ENCODE data around the gene PRKCD.
"Not testable (repeated sequence)": the region's sequence is repeated elsewhere in the genome, so short reads cannot be mapped to it uniquely, and the experiment has no call there.

The PRKCD gene

DNA sequence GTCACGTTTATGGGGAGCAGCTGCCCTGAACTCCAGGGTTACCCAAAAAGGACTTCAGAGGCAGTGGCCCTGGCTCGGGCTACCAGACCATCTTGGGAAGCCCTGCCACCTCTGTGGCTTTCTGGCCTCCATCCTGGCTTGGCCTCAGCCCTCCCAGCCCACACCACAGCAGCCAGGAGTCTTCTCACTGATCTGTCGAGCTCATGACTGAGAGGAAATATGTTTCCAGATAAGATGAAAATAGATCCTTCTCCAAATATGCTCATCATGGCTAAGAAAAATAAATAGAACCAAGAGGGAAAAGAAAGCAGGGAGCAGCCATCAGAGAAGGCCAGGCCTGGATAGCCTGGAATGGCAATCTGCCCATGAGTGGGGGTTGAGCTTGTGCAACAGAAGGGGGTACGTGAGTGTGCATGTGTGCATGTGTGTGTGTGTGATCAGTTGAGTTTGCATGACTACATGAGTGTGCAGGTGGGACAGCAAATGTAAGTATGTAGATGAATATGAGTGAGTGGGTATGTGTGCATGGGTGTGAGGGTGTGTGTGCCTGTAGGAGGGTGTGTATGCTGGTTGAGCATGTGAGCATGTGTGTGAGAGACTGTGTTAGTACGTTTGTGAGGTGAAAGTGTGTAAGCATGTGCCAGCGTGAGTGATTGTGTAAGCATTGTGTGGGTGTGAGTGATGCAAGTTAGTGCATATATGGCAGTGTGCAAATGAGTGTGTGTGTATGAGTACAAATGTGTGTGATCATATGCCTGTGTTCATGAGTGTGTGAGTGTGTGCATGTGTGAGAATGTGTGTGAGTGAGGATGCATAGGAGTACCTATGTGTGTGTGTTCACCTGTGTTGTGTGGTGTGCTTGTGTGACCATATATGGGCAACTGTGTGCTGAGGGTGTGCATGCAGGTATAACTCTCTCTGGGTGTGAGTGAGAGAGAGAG, 20.8 kb upstream of the PRKCD start:
- no peak overlapping the region for H3K27ac ChIP-seq
- no peak for DNase-seq (ENCODE audit: low read depth, low spot score)

DNA sequence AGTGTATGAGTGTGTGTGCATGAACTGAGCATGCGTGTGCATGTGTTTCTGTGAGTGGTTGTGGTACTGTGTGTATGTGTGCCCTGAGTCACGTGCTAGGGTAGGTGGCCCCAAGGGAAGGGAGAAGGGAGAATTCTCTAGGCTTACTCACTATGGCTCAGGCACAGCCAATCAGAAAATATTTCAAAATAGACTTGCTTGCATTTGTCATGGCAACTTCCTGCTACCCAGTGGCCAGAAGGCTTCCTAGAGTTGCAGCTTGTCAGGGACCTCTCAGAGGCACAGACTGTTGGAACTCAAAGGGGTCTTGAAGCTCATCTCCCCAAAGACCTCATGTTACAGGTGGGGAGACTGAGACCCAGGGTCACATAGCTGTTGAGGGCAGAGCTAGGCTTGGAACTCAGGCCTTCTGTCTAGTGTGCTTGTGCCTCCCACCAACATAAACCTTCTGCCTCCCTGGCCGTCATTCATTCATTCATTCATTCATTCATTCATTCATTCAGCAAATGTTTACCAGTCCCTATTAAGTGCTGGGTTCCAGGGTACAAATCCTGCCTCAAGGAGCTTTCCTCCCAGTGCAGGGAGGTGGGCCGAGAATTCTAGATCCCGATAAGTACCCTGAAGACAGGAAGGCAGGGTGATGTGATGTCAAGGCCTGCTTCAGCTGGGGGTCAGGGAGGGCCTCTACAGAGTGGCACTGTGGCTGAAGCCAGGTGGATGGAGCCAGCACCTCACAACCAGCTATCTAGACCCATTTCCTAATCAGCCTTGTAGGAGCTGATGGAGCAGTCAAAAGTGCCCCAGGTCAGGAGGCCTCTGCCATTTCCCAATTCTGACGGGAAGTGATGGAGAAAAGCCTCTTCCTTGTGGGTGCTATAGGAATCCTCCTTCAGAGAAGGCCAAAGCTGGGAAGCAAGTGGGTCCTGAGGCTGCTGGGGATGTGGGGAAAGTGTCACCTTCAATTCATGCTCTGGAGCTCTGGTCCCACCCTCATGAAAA, 19.9 kb upstream of the PRKCD start:
- no peak for DNase-seq (ENCODE audit: low read depth, low spot score)

DNA sequence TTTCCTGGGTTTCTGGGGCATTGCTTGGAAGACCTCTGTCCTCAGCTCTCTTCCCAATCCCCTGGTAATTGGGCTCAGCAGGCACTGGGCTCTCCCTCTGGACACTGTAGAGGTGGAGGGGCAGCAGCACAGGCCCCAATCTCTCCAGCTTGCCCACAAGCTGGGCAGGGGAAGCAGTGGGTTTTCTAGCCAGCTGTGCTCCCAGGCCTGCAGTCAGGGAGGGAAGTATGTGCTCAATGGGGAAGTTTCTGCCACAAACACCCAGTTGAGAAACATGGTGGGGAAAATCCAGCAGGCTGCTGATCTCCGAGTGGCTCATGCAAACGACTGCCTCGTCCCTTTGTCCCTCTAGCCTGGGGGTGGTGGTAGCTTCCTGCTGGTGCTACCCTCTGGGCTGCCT, 18.0 kb upstream of the PRKCD start:
- no peak overlapping the region for H3K27ac ChIP-seq
- DNase-seq (ENCODE audit: low read depth, low spot score), result no peak

More for the DNA sequence above, 19.9 kb upstream of the PRKCD start:
- H3K27ac ChIP-seq, result no peak overlapping the region

DNA sequence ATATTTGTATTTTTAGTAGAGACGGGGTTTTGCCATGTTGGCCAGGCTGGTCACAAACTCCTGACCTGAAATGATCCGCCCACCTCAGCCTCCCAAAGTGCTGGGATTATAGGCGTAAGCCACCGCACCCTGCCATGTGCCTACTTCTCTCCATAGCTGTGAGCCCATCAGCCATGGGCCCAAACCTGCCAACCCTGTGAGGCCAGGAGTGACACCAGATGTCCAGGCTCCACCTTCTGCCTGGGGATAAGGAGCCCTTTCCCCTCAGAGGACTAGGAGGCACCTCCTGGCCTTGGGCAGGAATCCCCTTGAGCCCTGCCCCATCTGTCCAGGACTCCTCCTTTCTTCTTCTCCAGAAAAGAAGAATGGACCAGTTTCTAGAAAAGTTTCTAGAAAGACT, 16.6 kb upstream of the PRKCD start:
- H3K27ac ChIP-seq, result no peak overlapping the region

DNA sequence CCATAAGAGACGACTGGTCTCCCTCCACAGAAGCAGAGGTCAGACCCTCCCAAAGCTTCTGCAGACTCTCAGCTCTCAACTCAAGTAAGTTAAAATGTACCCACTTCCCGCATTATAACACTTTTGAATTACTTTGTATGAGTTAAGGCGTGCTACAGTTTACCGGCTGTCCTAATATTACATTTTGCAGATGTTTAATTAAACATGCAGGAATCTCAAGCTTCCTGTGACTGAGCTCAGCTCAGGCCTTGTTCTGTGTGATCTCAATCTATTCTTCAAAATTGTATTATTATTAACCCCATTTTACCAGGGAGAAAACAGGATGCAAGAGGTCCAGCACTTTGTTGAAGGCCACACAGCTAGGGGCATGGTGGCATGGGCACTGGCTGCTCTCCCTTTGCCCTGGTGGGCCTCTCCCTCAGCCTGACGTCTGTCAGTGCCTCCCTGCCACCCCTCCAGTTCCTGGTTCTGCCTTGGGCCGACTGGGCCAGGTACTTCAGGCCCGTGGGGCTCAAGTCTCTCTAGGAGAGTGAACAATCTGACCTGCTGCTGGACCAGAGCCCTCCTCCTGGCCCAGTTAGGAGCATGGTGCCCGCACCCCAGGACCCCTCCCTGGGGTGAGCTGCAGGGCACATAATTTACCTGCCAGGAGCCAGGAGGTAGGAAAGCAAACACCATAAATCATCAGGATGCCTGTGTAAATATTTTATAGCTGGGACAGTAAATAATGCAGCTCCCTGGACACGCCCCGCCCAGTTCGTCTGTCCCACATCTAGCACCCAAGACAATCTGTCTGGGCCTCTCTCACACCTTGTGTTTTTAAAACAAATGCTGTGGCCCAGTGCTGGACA, 15.9 kb upstream of the PRKCD start:
- no peak for DNase-seq (ENCODE audit: low read depth, low spot score)
- H3K27ac ChIP-seq, result no peak overlapping the region

More for the DNA sequence above, 16.6 kb upstream of the PRKCD start:
- DNase-seq (ENCODE audit: low read depth, low spot score), result no peak

DNA sequence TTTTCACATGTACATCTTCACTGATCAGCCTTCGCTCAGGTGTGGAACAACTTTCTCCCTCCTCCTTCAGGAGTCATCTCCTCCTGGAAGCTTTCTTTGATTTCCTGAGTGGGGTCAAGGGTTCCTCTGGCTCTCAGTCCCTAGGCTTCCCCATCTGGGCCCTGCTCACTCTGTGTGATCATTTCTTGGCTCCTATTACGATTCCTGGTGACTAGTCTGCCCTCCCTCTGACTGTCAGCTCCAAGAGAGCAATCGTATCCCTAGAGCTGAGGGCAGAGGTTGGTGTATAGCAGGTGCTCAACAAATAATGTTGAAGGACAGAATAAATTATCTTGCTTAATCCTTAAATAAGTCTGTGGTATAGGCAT, 15.3 kb upstream of the PRKCD start:
- no peak overlapping the region for H3K27ac ChIP-seq
- no peak for DNase-seq (ENCODE audit: low read depth, low spot score)

DNA sequence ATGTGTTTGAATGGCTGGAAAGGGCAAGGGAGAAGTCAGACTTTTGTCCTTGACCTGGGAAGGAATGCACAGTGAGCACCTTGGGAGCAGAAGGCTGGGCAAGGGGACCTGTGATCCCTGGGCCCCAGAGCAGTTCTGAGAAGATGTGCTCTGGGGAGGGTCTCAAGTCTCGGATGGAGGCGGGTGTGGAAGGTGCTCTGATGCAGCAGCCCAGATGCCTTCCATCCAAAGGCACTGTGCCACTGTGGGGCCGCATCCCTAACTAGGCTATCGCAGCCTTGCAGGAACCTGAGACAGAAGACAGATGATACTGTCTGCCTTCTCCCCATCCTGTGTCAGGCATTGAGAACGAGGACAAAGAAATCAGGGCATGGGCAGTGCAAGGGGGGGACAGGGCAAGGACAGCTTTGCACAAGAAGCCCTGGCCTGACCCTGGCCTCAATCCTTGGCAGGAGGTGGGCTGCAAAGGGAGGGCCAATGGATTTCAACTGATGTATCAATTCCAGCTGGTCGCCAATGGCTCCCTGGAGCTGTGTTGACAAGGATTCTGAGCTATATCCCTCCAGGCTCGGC, 14.6 kb upstream of the PRKCD start:
- no peak for DNase-seq (ENCODE audit: low read depth, low spot score)
- no peak overlapping the region for H3K27ac ChIP-seq

DNA sequence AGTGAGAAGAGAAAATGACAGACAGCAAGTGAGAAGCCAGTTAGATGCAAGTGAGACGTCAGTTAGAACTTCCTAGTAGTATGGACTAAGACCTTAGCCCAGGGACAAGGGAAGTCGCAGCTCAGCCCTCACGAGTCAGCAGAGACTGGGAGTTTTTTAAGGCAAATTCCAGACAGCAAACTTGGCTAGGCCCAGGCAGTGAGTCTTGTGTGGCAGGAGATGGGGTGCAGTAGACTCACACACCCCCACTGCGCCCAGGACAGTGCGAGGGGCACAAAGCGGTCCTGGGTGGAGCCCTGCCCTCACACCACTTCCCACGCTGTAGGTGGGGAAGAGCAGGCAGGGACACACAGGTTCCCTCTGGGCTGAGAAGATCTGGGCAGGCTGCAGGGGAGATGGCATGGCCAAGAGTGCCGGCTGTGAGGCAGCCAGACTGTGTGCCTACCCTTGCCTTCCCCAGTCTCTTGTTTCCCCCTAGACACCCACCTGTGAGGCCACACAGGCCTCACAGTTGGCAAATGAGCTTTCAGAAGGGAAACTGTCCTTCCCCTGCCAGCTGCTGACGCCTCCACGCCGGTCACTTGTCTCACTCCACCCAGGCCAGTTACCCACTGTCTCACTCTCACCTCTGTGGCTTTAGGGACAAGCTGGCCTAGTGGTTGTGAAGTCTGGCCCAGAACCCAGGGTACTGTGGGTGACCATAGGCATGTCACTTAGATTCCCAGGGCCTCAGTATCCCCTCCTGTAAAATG, 13.7 kb upstream of the PRKCD start:
- no peak overlapping the region for H3K27ac ChIP-seq
- DNase-seq (ENCODE audit: low read depth, low spot score), result no peak

DNA sequence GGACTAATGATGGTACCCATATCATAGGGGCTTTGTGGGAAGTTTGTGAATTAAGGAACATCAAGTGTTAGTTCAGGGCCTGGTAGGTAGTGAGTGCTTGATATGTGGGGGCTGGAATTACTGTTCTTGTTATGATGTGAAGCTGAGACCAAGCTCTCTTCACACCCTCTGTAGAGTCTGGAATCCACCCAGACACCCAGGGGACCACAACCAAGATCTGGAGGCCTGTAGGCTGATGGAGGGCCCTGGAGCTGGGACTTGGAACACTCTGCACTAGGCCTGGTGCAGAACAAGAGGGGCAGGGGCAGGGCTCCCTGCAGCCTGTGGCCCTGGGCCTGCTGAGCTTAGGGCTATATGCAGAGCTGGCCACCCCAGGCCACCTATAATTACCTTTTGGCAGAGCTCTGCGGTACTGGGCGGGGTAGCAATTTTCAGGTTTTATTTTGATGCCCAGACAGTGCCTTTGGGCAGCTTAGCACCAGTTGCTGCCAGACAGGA, 13.1 kb upstream of the PRKCD start:
- H3K27ac ChIP-seq, result no peak overlapping the region
- no peak for DNase-seq (ENCODE audit: low read depth, low spot score)

DNA sequence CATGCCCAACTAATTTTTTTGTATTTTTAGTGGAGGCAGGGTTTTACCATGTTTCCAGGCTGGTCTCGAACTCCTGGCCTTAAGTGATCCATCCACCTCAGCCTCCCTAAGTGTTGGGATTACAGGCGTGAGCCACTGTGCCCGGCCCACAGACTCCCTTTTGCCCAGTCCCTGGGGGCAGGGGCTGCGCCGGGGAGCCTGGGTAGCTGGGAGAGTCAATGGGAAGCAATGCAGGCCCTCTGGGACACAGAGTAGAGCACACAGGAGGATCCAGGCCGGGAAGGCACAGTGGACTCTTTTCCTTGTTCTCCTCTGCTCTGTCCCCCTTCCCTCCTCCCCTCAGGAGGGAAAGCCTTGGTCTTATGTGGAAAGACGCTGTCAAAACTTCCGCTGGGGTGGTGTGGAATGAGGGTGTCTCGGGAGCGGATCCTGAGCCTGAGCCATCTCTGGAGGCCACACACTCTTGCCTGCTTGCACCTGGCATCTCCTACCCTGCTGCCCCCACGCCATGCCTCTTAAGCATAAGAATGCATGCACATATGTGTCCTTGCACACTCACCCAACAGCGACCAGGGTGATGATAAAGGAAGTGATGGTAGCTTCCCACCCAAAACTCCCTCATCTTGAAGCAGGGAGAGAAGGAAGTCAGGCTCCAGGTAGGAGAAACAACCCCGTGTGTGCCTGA, 11.9 kb upstream of the PRKCD start:
- DNase-seq (ENCODE audit: low read depth, low spot score), result no peak
- no peak overlapping the region for H3K27ac ChIP-seq

DNA sequence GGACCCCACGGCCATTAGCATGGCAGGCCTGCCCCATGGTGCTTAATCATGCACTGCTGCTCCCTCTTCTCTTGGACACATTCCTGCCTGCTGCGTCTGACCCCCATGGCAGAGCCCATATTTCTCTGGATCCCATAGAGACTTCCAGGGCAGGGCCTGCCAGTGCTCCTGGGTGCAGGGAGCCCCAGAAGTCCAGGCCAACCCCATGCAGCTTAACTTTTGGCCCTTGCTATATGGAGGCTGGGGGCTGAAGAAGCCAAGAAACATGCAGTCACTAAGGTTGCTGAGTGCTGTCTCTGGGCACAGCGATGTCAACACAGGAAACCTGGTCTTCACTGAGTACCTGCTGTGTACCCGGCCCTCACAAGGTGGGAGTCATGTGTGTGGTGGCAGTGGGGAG, 11.3 kb upstream of the PRKCD start:
- DNase-seq (ENCODE audit: low read depth, low spot score), result no peak
- no peak overlapping the region for H3K27ac ChIP-seq

DNA sequence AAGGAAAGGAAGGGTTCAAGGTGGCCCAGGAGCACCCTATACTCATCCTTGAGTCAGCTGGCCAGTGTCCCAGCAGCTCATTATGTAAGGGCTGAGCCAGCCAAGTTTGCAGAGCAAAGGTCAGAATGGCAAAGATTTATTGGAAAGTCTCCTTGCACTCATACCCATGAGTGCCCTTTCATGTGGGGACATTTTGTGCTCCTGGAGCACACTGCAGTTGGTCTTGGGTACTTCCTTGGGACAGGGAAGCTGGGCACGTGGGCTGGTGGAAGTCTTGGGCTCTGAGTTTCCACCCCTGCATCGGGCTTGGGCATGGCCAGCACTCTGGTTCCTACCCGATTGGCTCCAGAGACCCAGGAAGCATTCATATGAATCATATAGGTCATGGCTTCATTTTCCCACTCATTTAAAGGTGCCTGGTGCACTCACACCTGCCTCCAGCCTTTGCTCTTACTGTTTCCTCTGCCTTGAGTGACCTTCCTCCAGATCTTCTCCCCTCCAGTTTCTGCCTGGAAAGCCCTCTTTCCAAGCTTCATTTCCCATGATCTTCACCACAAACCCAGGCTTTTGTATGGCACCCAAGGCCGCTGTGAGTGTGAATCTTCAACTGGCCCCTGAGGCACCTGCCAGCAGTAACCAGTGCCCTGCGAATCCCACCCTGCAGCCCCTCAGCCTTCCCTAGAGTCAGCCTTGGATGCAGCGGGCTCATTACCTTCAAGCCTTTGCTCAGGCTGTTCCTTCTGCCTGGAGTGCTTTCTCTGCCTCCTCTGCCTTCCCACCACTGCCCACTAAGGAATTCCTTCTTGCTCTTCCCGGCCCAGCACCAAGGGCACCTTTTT, 10.5 kb upstream of the PRKCD start:
- DNase-seq (ENCODE audit: low read depth, low spot score), result no peak

DNA sequence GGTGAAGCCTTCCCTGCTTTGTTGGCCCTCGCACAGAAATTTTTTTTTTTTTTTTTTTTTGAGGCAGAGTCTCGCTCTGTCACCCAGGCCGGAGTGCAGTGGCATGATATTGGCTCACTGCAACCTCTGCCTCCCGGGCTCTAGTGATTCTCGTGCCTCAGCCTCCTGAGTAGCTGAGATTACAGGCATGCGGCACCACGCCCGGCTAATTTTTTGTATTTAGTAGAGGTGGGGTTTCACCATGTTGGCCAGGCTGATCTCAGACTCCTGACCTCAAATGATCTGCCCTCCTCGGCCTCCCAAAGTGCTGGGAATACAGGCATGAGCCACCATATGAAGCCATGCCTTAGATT, 9.9 kb upstream of the PRKCD start:
- not testable (repeated sequence) for H3K27ac ChIP-seq; DNase-seq (ENCODE audit: low read depth, low spot score)

More for the DNA sequence above, 10.5 kb upstream of the PRKCD start:
- H3K27ac ChIP-seq, result peak overlapping the region; percentile 1

DNA sequence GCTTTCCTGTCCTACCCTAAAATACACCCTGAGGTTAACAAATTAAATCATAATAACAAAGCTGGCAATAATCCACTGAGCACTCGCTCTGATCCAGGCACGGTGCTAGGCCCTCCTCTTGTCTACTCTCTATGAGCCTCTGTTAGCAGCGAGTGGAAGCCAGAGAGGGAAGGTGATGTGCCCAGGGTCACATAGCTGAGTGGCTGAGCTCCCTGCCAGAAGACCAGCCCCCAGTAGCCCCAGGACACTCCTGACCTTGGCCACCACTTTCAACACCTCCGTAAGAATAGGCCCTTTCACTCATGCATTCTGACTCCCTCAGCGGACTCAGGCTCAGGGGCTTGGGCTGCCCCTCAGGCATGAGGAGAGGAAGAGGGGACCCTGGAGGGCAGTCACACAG, 9.5 kb upstream of the PRKCD start:
- H3K27ac ChIP-seq, result no peak overlapping the region
- DNase-seq (ENCODE audit: low read depth, low spot score), result no peak

DNA sequence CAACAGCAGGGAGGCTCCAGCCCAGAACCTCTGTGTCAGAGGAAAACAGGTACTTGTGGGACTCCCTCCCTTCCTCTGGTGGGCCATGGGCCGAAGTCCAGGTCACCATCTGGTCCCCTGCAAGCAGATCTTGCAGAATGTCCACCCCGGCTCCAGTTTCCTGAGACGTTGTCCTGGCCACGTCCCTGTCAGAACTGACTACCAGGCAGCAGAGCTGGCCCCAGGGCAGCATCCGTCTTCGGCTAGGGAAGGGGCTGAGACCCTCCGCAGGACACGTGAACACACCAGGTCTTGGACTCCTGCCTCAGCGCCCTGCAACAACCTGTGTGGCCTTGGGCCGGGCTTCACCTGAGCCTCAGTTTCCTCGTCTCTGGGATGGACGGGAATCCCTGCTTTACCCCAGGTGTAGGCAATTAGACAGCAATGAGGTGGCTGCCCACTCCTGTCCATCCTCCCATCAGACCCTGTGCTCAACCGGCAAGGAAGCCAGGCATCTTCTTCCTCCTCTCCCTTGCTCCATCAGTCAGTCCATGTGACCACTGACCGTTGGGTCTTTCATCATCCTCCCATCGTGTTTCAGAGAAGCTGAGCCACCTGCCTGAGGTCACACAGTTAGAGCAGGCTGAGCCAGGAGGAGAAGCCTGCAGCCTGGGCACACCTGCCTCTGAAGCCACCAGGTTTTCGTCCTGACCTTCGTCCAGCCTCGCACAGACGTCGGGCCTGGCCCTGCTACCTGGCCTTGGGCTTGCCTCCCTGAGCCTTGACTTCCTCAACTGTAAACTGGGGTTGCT, 8.9 kb upstream of the PRKCD start:
- no peak for DNase-seq (ENCODE audit: low read depth, low spot score)
- no peak overlapping the region for H3K27ac ChIP-seq

DNA sequence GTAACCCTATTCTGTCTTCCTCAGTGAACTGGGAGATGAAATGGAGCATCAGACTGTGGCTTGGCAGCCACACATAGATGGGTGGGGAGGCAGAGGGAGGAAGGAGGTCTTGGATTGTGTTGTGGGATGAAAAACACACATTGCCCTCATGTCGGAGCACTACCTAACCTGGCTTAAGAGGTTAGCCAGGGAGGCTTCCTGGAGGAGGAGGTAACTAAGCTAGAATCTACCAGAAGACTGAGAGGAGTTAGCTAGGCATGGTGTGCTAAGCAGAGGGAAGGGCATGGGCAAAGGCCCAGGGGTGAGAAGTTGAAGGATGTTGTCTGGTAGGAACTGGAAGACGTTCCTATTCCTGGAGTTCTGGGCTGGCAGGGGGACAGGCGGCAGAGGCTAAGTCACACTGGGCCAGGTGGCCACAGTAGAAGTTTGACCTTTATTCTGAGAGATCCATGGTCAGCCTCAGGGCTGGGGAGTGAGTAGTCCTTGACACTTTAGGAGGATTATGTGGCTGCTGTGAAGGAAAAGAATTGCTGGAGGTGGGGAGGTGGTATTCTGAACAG, 7.7 kb upstream of the PRKCD start:
- no peak for DNase-seq (ENCODE audit: low read depth, low spot score)
- H3K27ac ChIP-seq, result no peak overlapping the region
